GM23338 (cell line): ENCODE results near the gene HMGCL. TPM values are rescaled to one million over a fixed set of nuclear protein-coding genes. Genes with fewer than 3 reads are reported as not detected.

Source experiments
- polyA plus RNA-seq: library from polyadenylated mRNA; unstranded; fragments of >200 nt; fragmentation: Nextera tagmentation; extraction: Ambion mirVana; gene quantifications from 2 replicates; pipeline ENCODE4 v1.2.1, GENCODE V29; 2016
- total RNA-seq: library from RNA; depleted of rRNA; stranded (reverse); fragments of >200 nt; shearing (Covaris generic); gene quantifications from 2 replicates; pipeline ENCODE4 v1.2.3, GENCODE V29; 2014; rRNA removed

The HMGCL gene
- total and polyA plus RNA-seq, 2 experiments from 2014 or later, result 11.6 to 13.7 TPM

Other genes starting within 250 kb of the HMGCL start
- 859 and 1,126 TPM in 2 replicates for gene RPL11, start 133.6 kb downstream of the HMGCL start, total RNA-seq
- gene RPL11, start 133.6 kb downstream of the HMGCL start, polyA plus RNA-seq, result 1,427 and 1,484 TPM in 2 replicates
- 38.1 and 49.1 TPM in 2 replicates for gene ELOA, start 82.0 kb downstream of the HMGCL start, total RNA-seq
- 55.7 and 57.7 TPM in 2 replicates for gene ELOA, start 82.0 kb downstream of the HMGCL start, polyA plus RNA-seq
- gene PITHD1, start 47.0 kb downstream of the HMGCL start, total RNA-seq, result 90.7 and 99.0 TPM in 2 replicates
- 52.2 and 52.9 TPM in 2 replicates for gene PITHD1, start 47.0 kb downstream of the HMGCL start, polyA plus RNA-seq
- 180 and 204 TPM in 2 replicates for gene LYPLA2, start 34.3 kb downstream of the HMGCL start, total RNA-seq
- gene LYPLA2, start 34.3 kb downstream of the HMGCL start, polyA plus RNA-seq, result 100 and 102 TPM in 2 replicates
- 31.7 and 34.6 TPM in 2 replicates for gene GALE, start 24.7 kb downstream of the HMGCL start, total RNA-seq
- 28.1 and 30.1 TPM in 2 replicates for gene GALE, start 24.7 kb downstream of the HMGCL start, polyA plus RNA-seq
- gene FUCA1, start 42.9 kb upstream of the HMGCL start, total RNA-seq, result 8.5 and 10.2 TPM in 2 replicates
- gene FUCA1, start 42.9 kb upstream of the HMGCL start, polyA plus RNA-seq, result 3.5 and 4.4 TPM in 2 replicates
- not detected in 2 replicates for gene CNR2, start 87.9 kb upstream of the HMGCL start, total RNA-seq
- not detected in 2 replicates for gene CNR2, start 87.9 kb upstream of the HMGCL start, polyA plus RNA-seq
- gene PNRC2, start 134.4 kb upstream of the HMGCL start, total RNA-seq, result 144 and 157 TPM in 2 replicates
- 218 and 237 TPM in 2 replicates for gene PNRC2, start 134.4 kb upstream of the HMGCL start, polyA plus RNA-seq
- gene SRSF10, start 154.9 kb upstream of the HMGCL start, total RNA-seq, result 191 and 196 TPM in 2 replicates
- 242 and 275 TPM in 2 replicates for gene SRSF10, start 154.9 kb upstream of the HMGCL start, polyA plus RNA-seq